ENCODE measurements around the gene NCAM1.

NCAM1 gene

DNA sequence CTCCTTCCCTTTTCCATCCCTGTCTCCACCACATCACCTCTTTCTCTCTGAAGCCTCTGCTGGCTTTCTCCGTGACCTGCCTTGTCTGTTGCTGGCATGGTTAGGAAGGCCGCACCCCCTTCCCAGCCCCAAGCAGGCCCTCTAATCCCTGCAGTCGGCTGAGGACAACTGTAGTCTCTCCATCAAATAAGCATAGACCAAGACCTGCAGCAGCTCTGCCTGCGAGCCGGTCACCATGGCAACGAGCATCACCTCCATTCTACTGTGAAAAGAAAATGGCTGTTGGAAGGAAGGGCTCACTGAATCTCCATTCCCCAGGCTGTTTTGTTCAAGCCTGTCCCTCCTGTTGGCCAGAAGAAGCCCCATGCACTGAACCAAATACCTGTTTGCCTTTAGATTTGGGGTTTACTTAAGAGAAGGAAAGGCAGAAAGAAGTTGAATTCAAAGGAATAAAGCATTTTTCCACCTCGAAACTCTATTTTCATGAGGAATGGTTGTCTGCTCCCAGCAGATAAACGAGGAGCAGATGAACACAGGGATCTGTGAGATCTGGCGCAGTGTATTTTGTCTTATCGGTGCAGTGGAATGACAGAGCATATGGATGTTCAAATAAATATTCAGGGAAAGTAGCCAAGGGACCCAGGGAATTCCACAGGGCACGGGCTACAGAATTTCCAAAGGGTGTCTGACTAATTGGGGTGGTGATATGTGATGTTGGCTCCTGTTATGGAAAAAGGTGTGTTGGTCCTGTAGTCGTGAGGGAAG is 240.0 kb downstream of the NCAM1 start:
- no peak overlapping the region for H3K27ac ChIP-seq
- H3K4me2 ChIP-seq = peak overlapping the region in 3 of 11 experiments; percentile 42 to 50 (median 47); a peak in 6 of 22 replicates
- H3K9me3 ChIP-seq (replicated peaks in 1 of 11) = no peaks in the 10 kb centered on the region
- H4K20me1 ChIP-seq = no peaks in the 10 kb centered on the region
- no peak for TF ChIP-seq Cebpa-rat (IDR thresholded peaks at IDR 0.05)
- H3K9ac ChIP-seq = no peak overlapping the region
- H3K36me3 ChIP-seq = no peaks in the 10 kb centered on the region
- no peak overlapping the region for H3K4me3 ChIP-seq
- H3K27me3 ChIP-seq = no peaks in the 10 kb centered on the region
- H3K4me1 ChIP-seq = peaks cover 0 to 52% (median 0%) of the 10 kb centered on the region in 10 experiments; a peak in 8 of 20 replicates

DNA sequence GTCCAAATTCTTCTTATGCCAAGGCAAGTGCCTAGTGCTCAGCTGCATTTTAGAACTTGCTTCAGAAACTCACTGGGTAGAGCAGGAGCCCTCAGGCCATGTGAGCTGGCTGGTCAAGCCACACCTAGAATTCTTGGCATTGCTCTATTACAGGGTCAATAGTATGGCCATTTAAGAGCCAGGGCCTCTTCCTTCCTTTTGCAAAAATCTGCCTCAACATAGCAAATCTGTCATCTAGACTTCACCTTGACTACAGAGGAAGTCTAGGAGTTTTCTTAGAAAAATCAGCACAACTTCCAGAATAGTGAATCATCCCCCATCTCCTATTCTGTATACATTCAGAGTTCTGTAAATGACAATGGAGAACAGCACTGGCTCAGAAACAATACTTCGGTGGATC is 241.2 kb downstream of the NCAM1 start:
- Histone ChIP-seq H3K4me2 (peak overlapping the region in 3 of 11 experiments; percentile 54 to 80 (median 59); a peak in 6 of 22 replicates), H3K9me3 (replicated peaks in 1 of 11) (no peaks in the 10 kb centered on the region), H3K27ac (no peak overlapping the region), H3K27me3 (no peaks in the 10 kb centered on the region), H3K9ac (no peak overlapping the region), H4K20me1 (no peaks in the 10 kb centered on the region), H3K36me3 (no peaks in the 10 kb centered on the region), H3K4me3 (no peak overlapping the region), H3K4me1 (peaks cover 0 to 52% (median 0%) of the 10 kb centered on the region in 10 experiments; a peak in 8 of 20 replicates)
- no peak for TF ChIP-seq Cebpa-rat (IDR thresholded peaks at IDR 0.05)

DNA sequence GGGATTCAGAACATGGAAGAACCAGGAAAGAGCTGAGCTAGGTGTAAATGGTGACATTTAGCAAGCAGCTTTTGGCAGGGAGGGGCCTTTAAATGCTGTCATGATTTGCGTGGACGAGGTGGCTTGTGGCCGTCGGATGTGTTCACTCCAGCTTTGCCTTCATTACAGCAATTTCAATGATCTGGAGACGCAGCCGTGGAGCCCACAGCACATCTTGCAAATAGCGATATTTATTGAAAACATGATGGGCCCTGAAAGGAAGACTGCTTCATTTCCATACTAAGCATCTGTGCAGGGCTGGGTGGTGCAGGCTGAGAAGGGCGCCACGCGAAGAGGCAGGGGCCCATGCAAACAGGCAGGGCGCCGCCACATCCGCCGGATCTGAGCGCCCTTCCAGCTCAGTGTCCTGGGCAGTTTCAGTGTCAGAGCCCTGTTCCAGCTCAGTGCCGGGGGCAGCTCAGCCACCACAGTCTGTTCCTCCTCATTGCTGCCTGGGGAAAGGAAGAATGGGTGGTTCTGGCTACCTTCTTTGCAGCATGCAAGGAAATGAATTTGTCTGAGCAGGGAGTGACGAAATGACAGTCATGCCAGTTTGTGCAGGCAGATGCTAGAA is 242.0 kb downstream of the NCAM1 start:
- Histone ChIP-seq H3K4me3 (no peak overlapping the region), H3K27ac (peak overlapping the region in 2 of 11 experiments; percentile 21 to 52; a peak in 1 of 22 replicates), H4K20me1 (no peaks in the 10 kb centered on the region), H3K9ac (no peak overlapping the region), H3K4me1 (peaks cover 0 to 52% (median 0%) of the 10 kb centered on the region in 10 experiments; a peak in 8 of 20 replicates), H3K9me3 (replicated peaks in 1 of 11) (no peaks in the 10 kb centered on the region; a peak in 1 of 22 replicates), H3K36me3 (peaks cover 0 to 6% (median 0%) of the 10 kb centered on the region in 11 experiments; a peak in 1 of 22 replicates), H3K4me2 (peak overlapping the region in 4 of 11 experiments; percentile 42 to 80 (median 56); a peak in 7 of 22 replicates), H3K27me3 (no peaks in the 10 kb centered on the region)
- no peak for TF ChIP-seq Cebpa-rat (IDR thresholded peaks at IDR 0.05)

DNA sequence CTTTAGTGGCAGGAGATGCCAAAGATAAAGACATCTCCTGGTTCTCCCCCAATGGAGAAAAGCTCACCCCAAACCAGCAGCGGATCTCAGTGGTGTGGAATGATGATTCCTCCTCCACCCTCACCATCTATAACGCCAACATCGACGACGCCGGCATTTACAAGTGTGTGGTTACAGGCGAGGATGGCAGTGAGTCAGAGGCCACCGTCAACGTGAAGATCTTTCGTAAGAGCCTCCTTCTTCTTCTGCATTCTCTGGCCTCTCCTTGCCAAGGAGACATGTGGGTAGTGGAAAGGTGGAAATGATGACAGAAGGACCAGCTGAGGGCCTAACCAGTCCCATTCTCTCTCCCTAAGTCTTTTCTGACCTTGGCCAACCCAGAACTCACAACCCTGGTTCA is 243.1 kb downstream of the NCAM1 start:
- Histone ChIP-seq H3K27ac (peak overlapping the region in 2 of 11 experiments; percentile 31 to 52; a peak in 4 of 22 replicates), H3K36me3 (peaks cover 0 to 6% (median 0%) of the 10 kb centered on the region in 11 experiments; a peak in 1 of 22 replicates), H3K4me2 (peak overlapping the region in 4 of 11 experiments; percentile 42 to 80 (median 56); a peak in 9 of 22 replicates), H3K9me3 (replicated peaks in 1 of 11) (peaks cover 0 to 5% (median 0%) of the 10 kb centered on the region in 11 experiments; a peak in 1 of 22 replicates), H4K20me1 (no peaks in the 10 kb centered on the region), H3K4me1 (peaks cover 0 to 52% (median 0%) of the 10 kb centered on the region in 10 experiments; a peak in 8 of 20 replicates), H3K4me3 (no peak overlapping the region), H3K9ac (no peak overlapping the region), H3K27me3 (no peaks in the 10 kb centered on the region)
- TF ChIP-seq Cebpa-rat (IDR thresholded peaks at IDR 0.05) = no peak

DNA sequence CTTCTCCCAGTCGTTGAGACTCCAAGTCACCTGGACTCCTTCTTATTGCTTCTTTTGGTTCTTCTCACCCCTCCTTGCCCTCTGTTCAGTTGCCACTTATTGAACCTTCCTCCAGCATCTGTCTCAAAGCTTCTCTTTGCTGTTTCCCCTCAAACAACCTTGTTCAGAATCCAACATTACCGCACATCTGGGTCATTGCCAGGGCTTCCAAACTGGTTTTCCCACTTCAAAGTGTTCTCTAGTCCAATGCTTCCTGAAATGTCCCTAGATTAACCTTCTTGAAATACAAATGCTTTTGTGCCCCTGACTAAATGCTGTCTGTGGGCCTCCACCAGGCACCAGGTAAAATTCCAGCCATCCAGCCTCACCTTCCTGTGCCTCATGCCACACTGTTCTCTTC is 252.3 kb downstream of the NCAM1 start:
- H3K9me3 ChIP-seq (replicated peaks in 1 of 11) = peaks cover 0 to 4% (median 0%) of the 10 kb centered on the region in 11 experiments; a peak in 1 of 22 replicates
- no peaks in the 10 kb centered on the region for H3K4me1 ChIP-seq
- H3K27ac ChIP-seq = no peak overlapping the region
- no peak overlapping the region for H3K4me3 ChIP-seq
- no peak overlapping the region for H3K9ac ChIP-seq
- no peaks in the 10 kb centered on the region for H3K36me3 ChIP-seq
- TF ChIP-seq Cebpa-rat (IDR thresholded peaks at IDR 0.05) = no peak
- H4K20me1 ChIP-seq = no peaks in the 10 kb centered on the region
- no peaks in the 10 kb centered on the region for H3K27me3 ChIP-seq
- no peak overlapping the region for H3K4me2 ChIP-seq

DNA sequence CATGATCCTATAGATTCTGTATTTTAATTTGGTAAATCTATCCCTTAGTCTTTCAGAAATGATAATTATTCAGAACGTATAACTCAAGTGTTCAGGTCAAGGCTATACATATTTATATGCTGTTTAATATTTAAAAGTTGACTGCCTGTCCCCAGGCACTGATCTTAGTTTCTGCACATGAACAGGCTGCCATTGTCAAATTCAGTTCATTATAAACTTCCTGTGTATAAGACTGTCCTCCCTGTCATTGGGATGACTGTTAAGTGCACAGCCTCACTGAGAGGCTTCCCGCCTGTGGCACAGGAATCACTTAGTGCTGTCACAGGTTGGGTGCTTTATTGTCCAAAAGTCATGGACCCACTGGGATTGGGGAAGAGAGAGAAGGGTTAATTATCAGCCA is 261.0 kb downstream of the NCAM1 start:
- H3K27me3 ChIP-seq = no peaks in the 10 kb centered on the region
- no peak overlapping the region for H3K27ac ChIP-seq
- no peaks in the 10 kb centered on the region for H4K20me1 ChIP-seq
- TF ChIP-seq Cebpa-rat (IDR thresholded peaks at IDR 0.05) = no peak
- H3K4me1 ChIP-seq = no peaks in the 10 kb centered on the region
- no peak overlapping the region for H3K4me2 ChIP-seq
- peaks cover 0 to 18% (median 8%) of the 10 kb centered on the region in 11 experiments; a peak in 6 of 22 replicates for H3K9me3 ChIP-seq (replicated peaks in 1 of 11)
- H3K36me3 ChIP-seq = no peaks in the 10 kb centered on the region
- H3K9ac ChIP-seq = no peak overlapping the region
- no peak overlapping the region for H3K4me3 ChIP-seq

DNA sequence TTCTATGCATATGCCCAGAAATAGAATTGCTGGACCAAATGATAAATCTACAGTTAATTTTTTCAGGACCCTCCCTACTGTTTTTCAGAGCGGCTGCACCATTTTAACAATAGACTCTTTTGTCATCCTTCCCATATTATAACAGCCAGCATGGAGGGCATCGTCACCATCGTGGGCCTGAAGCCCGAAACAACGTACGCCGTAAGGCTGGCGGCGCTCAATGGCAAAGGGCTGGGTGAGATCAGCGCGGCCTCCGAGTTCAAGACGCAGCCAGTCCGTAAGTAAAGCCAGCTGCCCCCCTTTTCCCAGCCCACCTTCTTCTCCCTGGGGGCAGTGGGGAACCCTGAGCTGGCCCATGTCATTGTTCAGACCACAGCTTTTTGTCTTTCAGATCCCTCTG is 273.7 kb downstream of the NCAM1 start:
- H3K36me3 ChIP-seq = no peaks in the 10 kb centered on the region; a peak in 1 of 22 replicates
- H3K9ac ChIP-seq = no peak overlapping the region
- H4K20me1 ChIP-seq = no peaks in the 10 kb centered on the region
- no peaks in the 10 kb centered on the region for H3K27me3 ChIP-seq
- H3K9me3 ChIP-seq (replicated peaks in 1 of 11) = no peaks in the 10 kb centered on the region
- TF ChIP-seq Cebpa-rat (IDR thresholded peaks at IDR 0.05) = no peak
- no peak overlapping the region for H3K27ac ChIP-seq
- no peak overlapping the region for H3K4me2 ChIP-seq
- H3K4me1 ChIP-seq = no peaks in the 10 kb centered on the region
- no peak overlapping the region for H3K4me3 ChIP-seq

DNA sequence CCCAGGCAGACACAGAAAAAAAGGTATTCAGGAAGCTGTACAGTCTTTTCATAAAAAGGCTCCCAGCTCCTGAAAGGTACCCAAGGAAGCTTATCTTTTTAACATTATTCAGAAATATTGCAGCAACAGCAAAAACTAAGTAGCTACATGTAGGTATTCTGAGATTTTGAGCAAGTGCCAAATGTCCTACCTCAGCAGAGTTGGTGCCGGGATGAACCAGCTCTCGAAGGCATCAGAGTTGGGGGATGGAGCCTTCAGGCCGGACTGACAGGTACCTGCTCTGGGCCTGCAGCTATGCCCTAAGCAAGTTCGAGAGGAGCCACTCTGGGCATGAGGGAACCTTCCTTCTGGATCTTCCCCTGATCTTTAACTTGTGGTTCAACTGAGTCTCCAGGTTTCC is 276.0 kb downstream of the NCAM1 start:
- Histone ChIP-seq H3K9ac (no peak overlapping the region), H4K20me1 (no peaks in the 10 kb centered on the region), H3K4me3 (no peak overlapping the region), H3K4me2 (no peak overlapping the region), H3K4me1 (0 out of 20 replicates have a peak, but pooled peaks cover 0 to 1% (median 0%) of the 10 kb centered on the region in 10 experiments), H3K36me3 (no peaks in the 10 kb centered on the region; a peak in 1 of 22 replicates), H3K9me3 (replicated peaks in 1 of 11) (no peaks in the 10 kb centered on the region), H3K27me3 (no peaks in the 10 kb centered on the region), H3K27ac (no peak overlapping the region)
- no peak for TF ChIP-seq Cebpa-rat (IDR thresholded peaks at IDR 0.05)

DNA sequence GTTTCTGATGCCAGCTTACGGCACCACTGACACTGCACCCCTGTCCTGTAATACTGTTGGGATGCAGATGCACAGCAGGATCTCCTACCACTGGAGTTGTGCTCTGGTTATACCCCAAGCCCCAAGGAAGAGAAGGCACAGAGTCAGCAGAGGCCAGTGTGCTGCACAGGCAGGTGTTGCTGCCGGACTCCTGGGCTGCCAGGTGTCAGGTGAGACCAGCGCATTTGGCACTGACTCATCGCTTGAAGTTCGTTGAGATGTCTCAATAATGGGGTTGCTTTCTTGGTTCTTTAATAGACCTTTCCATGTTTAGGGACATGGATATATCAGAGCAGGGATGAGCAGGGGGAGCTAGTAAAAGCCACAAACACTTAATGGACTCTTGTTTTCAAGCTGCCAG is 277.5 kb downstream of the NCAM1 start:
- Histone ChIP-seq H3K4me3 (no peak overlapping the region), H3K4me1 (peaks cover 6 to 11% (median 9%) of the 10 kb centered on the region in 10 experiments; a peak in 15 of 20 replicates), H3K4me2 (no peak overlapping the region), H3K36me3 (no peaks in the 10 kb centered on the region; a peak in 1 of 22 replicates), H3K9me3 (replicated peaks in 1 of 11) (no peaks in the 10 kb centered on the region), H4K20me1 (no peaks in the 10 kb centered on the region), H3K27ac (no peak overlapping the region), H3K27me3 (peaks cover 0 to 9% (median 4%) of the 10 kb centered on the region in 11 experiments; a peak in 5 of 22 replicates), H3K9ac (no peak overlapping the region)
- TF ChIP-seq Cebpa-rat (IDR thresholded peaks at IDR 0.05) = no peak
